ENCODE measurements around the gene CYP2W1.

Gene CYP2W1

DNA sequence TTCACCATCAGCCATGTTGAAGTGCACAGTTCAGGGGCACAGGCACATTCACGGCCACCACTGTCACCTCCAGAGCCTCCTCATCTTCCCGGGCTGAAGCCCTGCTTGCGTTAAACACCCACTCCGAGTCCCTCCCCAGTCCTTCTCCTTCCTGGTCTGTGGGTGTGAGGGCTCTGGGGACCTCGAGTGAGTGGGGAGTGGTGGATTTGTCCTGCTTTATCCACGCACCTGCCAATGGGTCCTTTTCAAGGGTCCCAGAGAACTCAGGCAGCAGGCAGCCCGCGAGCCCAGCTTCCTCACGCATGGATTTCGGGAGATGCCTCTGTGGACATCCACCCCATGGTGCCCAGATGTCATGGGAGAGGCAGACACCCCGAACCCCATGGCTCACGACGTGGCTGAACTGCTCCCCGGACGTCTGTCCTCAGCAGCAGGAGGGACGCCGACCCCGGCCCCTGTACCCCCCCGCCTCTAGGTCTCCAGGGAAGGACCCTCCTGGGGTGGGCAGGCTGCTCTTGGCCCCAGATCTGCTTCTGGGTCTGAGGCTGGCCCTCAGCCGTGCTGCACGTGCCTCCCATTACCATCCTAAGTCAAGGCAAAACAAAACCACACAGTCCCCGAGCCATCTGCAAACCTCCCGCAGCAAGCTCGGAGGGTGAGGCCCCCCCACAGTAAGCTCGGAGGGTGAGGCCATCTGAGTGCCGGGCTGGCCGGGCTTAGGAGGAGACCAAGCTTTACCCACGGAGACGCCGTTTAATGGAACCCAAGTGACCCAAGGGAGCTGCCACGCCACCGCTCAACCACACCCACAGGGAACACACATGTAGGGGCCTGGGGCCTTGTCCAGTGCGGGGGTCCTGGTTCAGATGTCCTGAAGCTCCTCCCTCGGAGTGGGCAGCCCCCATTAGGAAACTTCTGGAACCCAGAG is 9.0 kb downstream of the CYP2W1 start:
- TF ChIP-seq, protein P1, sequence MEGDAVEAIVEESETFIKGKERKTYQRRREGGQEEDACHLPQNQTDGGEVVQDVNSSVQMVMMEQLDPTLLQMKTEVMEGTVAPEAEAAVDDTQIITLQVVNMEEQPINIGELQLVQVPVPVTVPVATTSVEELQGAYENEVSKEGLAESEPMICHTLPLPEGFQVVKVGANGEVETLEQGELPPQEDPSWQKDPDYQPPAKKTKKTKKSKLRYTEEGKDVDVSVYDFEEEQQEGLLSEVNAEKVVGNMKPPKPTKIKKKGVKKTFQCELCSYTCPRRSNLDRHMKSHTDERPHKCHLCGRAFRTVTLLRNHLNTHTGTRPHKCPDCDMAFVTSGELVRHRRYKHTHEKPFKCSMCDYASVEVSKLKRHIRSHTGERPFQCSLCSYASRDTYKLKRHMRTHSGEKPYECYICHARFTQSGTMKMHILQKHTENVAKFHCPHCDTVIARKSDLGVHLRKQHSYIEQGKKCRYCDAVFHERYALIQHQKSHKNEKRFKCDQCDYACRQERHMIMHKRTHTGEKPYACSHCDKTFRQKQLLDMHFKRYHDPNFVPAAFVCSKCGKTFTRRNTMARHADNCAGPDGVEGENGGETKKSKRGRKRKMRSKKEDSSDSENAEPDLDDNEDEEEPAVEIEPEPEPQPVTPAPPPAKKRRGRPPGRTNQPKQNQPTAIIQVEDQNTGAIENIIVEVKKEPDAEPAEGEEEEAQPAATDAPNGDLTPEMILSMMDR (IDR thresholded peaks at IDR 0.05) = no peak
- Histone ChIP-seq H3K4me3 (no peak overlapping the region), H3K27ac (no peak overlapping the region)
- no peak for DNase-seq (ENCODE audit: low spot score)

- DNase-seq (ENCODE audit: low spot score) = peak; percentile 96
- Histone ChIP-seq H3K4me3 (no peak overlapping the region), H3K27ac (peak overlapping the region in 1 of 2 donors; percentile 19)
- TF ChIP-seq, protein P1 (IDR thresholded peaks at IDR 0.05) = peak; percentile 99
Observed at GRCh38 chr7:992709-993607, 10.0 kb downstream of the CYP2W1 start.

GRCh38 chr7:994592-995308 is 11.8 kb downstream of the CYP2W1 start:
- no peak for DNase-seq (ENCODE audit: low spot score)
- Histone ChIP-seq H3K4me3 (no peak overlapping the region), H3K27ac (no peak overlapping the region)
- TF ChIP-seq, protein P1 (IDR thresholded peaks at IDR 0.05) = no peak

DNA sequence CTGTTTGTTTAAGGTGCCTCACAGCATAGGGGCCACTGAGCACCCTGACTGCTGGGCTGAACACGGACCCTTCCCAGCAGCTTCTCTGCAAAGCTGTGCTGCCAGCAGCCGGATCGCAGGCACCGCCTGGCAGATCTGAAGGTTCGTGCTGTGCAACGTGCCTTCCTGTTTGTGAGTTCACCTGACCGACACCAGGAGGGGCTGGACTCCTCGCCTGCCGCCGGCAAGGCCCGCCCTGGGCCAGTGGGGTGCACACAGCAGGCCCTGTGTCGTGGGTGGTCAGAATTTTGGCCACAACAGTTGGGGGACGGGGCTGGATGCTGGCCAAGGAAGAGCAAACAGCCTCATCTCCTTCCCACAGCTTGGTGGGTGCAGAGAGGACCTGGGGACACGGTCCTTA is 12.6 kb downstream of the CYP2W1 start:
- TF ChIP-seq, protein P1 (IDR thresholded peaks at IDR 0.05) = no peak

GRCh38 chr7:996079-996872 is 13.3 kb downstream of the CYP2W1 start:
- Histone ChIP-seq H3K4me3 (no peak overlapping the region), H3K27ac (no peak overlapping the region)
- TF ChIP-seq, protein P1 (IDR thresholded peaks at IDR 0.05) = no peak
- DNase-seq (ENCODE audit: low spot score) = no peak

More for the DNA sequence above, 12.6 kb downstream of the CYP2W1 start:
- Histone ChIP-seq H3K27ac (no peak overlapping the region), H3K4me3 (no peak overlapping the region)
- DNase-seq (ENCODE audit: low spot score) = no peak
